Caco-2 (cell line): ENCODE measurements around the gene COQ8A. TPM values are rescaled to one million over a fixed set of nuclear protein-coding genes. Genes with fewer than 3 reads are reported as not detected.

Source experiments
- BruUV-seq: library from RNA; stranded (reverse); fragments of 400-500 nt; replicated peaks from 2 replicates; lab custom pipeline; 2021; lab: Mats Ljungman, UMichigan
- CTCF ChIA-PET: fragments of 300-600 bp; sonication (Branson Sonifier 250); formaldehyde crosslinking; loops from one replicate; lab custom pipeline; 2022; ENCODE audit warnings: antibody characterized with exemption; lab: Charles Lee
- POLR2A ChIA-PET: fragments of 300-600 bp; sonication (Branson Sonifier 250); formaldehyde crosslinking; loops from one replicate; lab custom pipeline; 2022; ENCODE audit warnings: antibody characterized with exemption; lab: Charles Lee
- DNase-seq, 2 experiments: peaks; one replicate each; pipeline versions ENCODE4 v3.0.0 to v3.0.0-alpha.2; 2020 to 2022
- H3K27me3 ChIP-seq: replicated peaks from 2 replicates; pipeline ENCODE4 v1.6.0; 2011; ENCODE audit warnings: low read length; ENCODE audit not compliant: control insufficient read depth, insufficient read depth
- H3K36me3 ChIP-seq: 2 replicates; pipeline ENCODE4 v1.5.1; 2011; ENCODE audit warnings: low read length; ENCODE audit not compliant: control insufficient read depth, insufficient read depth
- H3K4me1 ChIP-seq: fragments of 250-450 bp; sonication (Bioruptor Pico); 2 replicates; pipeline ENCODE4 v1.5.1; 2020; ENCODE audit warnings: mild to moderate bottlenecking
- H3K4me3 ChIP-seq: 2 replicates; pipeline ENCODE4 v1.5.1; 2011; ENCODE audit warnings: low read depth, mild to moderate bottlenecking, control low read depth, low read length
- H3K9me3 ChIP-seq: fragments of 250-450 bp; sonication (Bioruptor Pico); 2 replicates; pipeline ENCODE4 v1.5.1; 2020; ENCODE audit warnings: mild to moderate bottlenecking, moderate library complexity
- H3K27ac Mint-ChIP-seq: one replicate; pipeline ENCODE4 v1.8.0; 2022; ENCODE audit warnings: mixed read lengths; ENCODE audit not compliant: unreplicated experiment
- H3K27me3 Mint-ChIP-seq: one replicate; pipeline ENCODE4 v1.8.0; 2022; ENCODE audit warnings: mixed read lengths; ENCODE audit not compliant: insufficient read depth, unreplicated experiment
- H3K36me3 Mint-ChIP-seq: one replicate; pipeline ENCODE4 v1.8.0; 2022; ENCODE audit warnings: mild to moderate bottlenecking, mixed read lengths; ENCODE audit not compliant: insufficient read depth, unreplicated experiment
- H3K4me1 Mint-ChIP-seq: one replicate; pipeline ENCODE4 v1.8.0; 2022; ENCODE audit warnings: low read depth, mixed read lengths; ENCODE audit not compliant: unreplicated experiment
- H3K4me3 Mint-ChIP-seq: one replicate; pipeline ENCODE4 v1.8.0; 2022; ENCODE audit warnings: mild to moderate bottlenecking, moderate library complexity, mixed read lengths; ENCODE audit not compliant: unreplicated experiment
- H3K9me3 Mint-ChIP-seq: one replicate; pipeline ENCODE4 v1.8.0; 2022; ENCODE audit warnings: mixed read lengths; ENCODE audit not compliant: unreplicated experiment
- CTCF ChIP-seq, 2 experiments: fragments of 200-600 bp in 1 of 2; IDR thresholded peaks; 1 replicate in 1 of 2; 2 replicates in 1 of 2; pipeline versions ENCODE4 v1.5.1 to v1.8.0; 2011 to 2022; ENCODE audit warnings: antibody characterized with exemption in 1 of 2, control low read depth in 1 of 2, inconsistent platforms in 1 of 2, low read depth in 1 of 2, low read length in 1 of 2, mild to moderate bottlenecking in 1 of 2, moderate library complexity in 1 of 2; ENCODE audit not compliant: insufficient read depth in 1 of 2, severe bottlenecking in 1 of 2, unreplicated experiment in 1 of 2
- intact Hi-C: fragments of 100-400 bp; cut with micrococcal nuclease; formaldehyde crosslinking; loops from one replicate; pipeline ENCODE4 v1.10.0; 2022; ENCODE audit not compliant: unreplicated experiment
- total RNA-seq: library from RNA; stranded (reverse); gene quantifications from 2 replicates; pipeline ENCODE4 v1.2.3, GENCODE V29; 2022

The COQ8A gene
- total RNA-seq, 1 experiment from 2014 or later: 50.0 TPM

GRCh38 chr1:226964068-226964425 lies 24.0 kb downstream of the COQ8A start:
- POLR2A ChIA-PET: no interaction called here
- TF ChIP-seq CTCF (IDR thresholded peaks at IDR 0.05; ENCODE audit: insufficient read depth in 1 of 2, low read depth in 1 of 2, low read length in 1 of 2, severe bottlenecking in 1 of 2, unreplicated experiment in 1 of 2): no peak
- Mint-ChIP-seq H3K36me3 (peaks cover 5% of the 10 kb centered on the region), H3K4me3 (no peak overlapping the region), H3K9me3 (no peaks in the 10 kb centered on the region), H3K4me1 (peaks cover 6% of the 10 kb centered on the region), H3K27ac (no peak overlapping the region), H3K27me3 (no peaks in the 10 kb centered on the region)
- Histone ChIP-seq H3K36me3 (peaks cover 2% of the 10 kb centered on the region), H3K9me3 (no peaks in the 10 kb centered on the region; the same call in 1 of the 2 replicates), H3K4me1 (no peaks in the 10 kb centered on the region), H3K27me3 (no peaks in the 10 kb centered on the region), H3K4me3 (no peak overlapping the region)
- no peak for DNase-seq
- intact Hi-C loops: no loop called here
- no TSS peak for BruUV-seq
- CTCF ChIA-PET: no interaction called here

GRCh38 chr1:226964611-226965486 lies 24.8 kb downstream of the COQ8A start:
- CTCF ChIA-PET: no interaction called here

More at GRCh38 chr1:226964611-226965486, 24.8 kb downstream of the COQ8A start:
- no peak for TF ChIP-seq CTCF (IDR thresholded peaks at IDR 0.05; ENCODE audit: insufficient read depth in 1 of 2, low read depth in 1 of 2, low read length in 1 of 2, severe bottlenecking in 1 of 2, unreplicated experiment in 1 of 2)
- intact Hi-C loops: no loop called here
- BruUV-seq: no TSS peak
- peaks cover 6% of the 10 kb centered on the region for H3K36me3 Mint-ChIP-seq
- no peak overlapping the region for H3K4me3 Mint-ChIP-seq
- no peak overlapping the region for H3K27ac Mint-ChIP-seq
- Histone ChIP-seq H3K27me3 (no peaks in the 10 kb centered on the region), H3K9me3 (no peaks in the 10 kb centered on the region), H3K36me3 (peaks cover 2% of the 10 kb centered on the region), H3K4me1 (no peaks in the 10 kb centered on the region), H3K4me3 (no peak overlapping the region)
- H3K4me1 Mint-ChIP-seq: peaks cover 6% of the 10 kb centered on the region
- POLR2A ChIA-PET: no interaction called here
- H3K27me3 Mint-ChIP-seq: no peaks in the 10 kb centered on the region
- DNase-seq: no peak
- no peaks in the 10 kb centered on the region for H3K9me3 Mint-ChIP-seq
